SKM-1 treated with dmso at 0.1 percent for 144 hours (cell line): Measurements from ENCODE around the gene AKR1B15.
"Not testable (repeated sequence)": the region's sequence is repeated elsewhere in the genome, so short reads cannot be mapped to it uniquely, and the experiment has no call there.

Experiments
- DNase-seq: peaks from one replicate; lab custom pipeline; 2025; ENCODE audit not compliant: unreplicated experiment; lab: John Stamatoyannopoulos, UW

Gene AKR1B15

DNA sequence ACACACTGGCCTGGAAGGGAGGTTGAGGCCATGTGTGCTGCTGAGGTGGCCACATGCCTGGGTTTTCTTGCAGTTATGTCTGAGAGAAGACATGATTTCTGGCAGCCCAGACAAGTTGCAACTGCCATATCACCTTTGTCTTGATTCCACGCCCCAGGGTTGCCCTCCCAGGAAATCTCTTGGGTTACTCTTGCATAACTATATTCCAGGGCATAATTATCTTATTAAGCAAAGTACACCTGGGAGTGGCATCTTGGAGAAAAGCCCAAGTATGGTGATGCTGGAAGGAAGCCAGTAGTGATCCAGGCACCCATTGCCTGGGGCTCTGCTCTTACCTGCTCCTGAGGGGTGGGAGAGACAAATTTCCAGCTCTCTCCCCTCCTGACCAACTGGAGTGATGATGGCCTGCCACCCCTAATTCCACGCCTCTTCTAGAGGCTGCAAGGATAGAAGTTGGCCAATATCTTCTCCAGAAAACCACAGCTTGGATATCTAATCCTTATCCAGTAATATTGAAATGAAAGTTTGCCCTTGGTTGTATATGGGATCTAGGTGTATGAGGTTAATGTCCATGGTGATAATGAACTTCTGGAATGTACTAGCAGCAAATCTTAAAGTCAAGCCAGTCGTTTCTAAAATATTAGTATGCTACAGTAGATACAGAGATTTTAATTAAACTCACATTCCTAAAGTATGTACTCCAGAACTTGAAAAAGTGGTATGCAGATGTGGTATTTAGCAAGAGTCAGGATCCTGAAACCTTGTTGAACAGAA, 16.5 kb upstream of the AKR1B15 start:
- DNase-seq = no peak

DNA sequence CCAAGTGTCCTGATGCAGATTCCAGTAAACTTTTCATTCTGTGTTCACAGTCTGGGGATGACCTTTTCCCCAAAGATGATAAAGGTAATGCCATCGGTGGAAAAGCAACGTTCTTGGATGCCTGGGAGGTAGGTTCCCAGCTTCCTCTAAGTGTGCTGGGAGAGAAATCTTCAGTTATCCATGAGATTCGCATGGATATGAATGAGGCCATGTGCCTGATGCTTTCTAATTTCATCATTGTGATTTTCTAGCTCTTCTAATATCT, 16.0 kb upstream of the AKR1B15 start:
- no peak for DNase-seq

- DNase-seq = no peak
These were observed 15.6 kb upstream of the AKR1B15 start for GRCh38 chr7:134533288-134533771.

DNA sequence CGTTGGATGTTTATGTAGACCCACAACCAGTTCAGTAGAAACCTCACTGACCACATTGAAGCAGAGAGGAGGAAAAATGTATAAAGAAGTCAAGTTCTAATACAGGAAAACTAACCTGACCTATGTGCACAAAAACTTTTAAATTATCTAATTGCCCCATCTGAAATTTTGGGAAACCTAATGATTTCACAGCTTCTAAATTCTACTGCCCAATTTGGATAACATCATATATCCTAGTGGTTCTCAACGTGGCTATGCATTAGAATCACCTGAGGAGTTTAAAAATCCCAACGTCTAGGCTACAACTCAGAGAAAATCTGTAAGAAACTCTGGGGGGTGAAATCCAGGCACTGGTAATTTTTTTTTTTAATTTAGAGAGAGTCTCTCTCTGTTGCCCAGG, 14.3 kb upstream of the AKR1B15 start:
- DNase-seq = no peak

- no peak for DNase-seq
These were observed 13.5 kb upstream of the AKR1B15 start for GRCh38 chr7:134535272-134535918.

- DNase-seq = no peak
These were observed 13.0 kb upstream of the AKR1B15 start for GRCh38 chr7:134535919-134536299.

DNA sequence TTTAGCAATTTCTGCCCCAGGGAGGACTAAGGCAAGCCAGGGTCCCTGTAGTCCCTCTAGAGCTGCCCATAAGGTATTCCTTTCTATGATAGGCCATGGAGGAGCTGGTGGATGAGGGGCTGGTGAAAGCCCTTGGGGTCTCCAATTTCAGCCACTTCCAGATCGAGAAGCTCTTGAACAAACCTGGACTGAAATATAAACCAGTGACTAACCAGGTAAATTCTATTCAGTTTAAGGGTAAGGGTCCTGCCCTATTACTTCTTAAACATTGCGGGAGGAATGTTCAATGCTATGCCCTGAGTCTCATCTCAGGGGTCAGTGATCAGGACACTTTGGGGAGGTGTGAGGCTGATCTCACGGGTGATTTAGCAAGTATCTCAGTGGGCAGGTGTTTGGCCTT, 12.4 kb upstream of the AKR1B15 start:
- DNase-seq = not testable (repeated sequence)

DNA sequence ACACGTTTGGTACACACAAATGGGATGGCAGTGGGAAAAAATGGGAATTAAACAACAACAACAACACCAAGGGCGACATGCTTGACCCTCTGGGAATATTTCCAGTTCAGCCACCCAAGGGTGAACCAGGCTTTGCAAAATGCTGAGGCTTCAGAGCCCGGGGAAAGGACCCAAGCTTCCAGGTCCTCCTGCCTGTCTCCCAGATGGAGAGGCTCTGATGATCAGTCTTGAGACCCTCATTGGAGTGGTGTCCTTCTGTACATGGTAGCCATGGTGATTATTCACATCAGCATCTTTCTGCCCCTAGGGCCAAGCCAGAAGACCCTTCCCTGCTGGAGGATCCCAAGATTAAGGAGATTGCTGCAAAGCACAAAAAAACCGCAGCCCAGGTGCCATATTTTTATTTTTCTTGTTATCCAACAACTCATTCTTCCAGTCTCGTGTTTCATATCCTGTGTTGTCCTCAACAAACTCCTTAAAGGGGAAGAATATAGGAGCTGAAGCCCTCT, 11.6 kb upstream of the AKR1B15 start:
- DNase-seq = not testable (repeated sequence)

DNA sequence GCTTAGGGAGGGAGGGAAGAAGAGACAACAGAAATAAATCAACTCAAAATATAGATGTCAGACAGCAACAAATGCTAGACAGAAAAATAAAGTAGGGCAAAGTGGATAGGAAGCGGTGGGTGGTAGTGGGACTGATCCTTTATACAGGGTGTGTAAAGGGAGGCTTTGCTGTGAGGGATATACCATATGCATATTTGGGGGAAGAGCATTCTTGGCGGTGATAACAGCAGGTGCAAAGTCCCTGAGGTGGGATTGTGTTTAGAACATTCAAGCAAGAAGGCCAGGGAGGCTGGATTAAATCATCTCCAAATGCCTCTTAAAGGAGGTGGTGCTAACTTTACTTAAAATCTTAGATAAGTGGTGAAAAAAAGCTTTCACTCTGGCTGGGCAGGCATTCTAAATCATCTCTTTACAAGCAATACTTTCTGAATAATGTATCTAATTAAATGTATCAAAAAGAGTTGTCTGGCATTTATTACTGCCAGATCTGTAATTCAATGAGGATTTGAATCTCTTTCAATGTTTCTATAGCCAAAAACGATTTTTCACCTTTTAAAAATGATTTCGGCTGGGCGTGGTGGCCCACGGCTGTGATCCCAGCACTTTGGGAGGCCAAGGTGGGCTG, 9.4 kb upstream of the AKR1B15 start:
- no peak for DNase-seq

DNA sequence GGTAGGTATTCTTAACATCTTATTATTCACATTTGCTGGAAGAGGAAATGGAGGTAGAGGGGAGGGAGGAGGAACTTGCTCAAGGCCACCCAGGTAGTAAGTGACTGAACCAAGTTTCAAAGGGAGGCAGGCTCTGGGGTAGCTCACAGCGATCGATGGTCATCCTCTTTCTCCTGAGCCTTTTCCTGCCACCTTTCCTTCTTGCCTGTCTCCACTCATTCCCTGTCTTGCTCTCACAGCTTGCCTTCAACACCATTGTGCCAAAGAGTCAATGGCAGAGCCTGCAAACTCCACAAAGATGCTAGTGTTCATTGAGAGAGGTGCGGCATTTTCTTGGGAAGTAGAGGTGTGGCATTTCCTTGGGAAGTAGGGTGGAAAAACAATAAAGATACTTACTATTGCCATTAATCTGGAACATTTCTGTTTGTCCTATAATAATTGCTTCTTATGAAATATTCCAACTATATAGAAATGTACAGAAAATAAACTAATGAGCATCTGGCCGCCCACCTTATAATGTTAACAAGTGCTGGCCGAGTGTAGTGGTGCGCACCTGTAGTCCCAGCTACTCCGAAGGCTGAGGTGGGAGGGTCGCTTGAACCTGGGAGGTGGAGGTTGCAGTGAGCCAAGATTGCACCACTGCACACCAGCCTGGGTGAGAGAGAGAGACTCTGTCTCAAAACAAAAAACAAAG, 7.3 kb upstream of the AKR1B15 start:
- DNase-seq = not testable (repeated sequence)

DNA sequence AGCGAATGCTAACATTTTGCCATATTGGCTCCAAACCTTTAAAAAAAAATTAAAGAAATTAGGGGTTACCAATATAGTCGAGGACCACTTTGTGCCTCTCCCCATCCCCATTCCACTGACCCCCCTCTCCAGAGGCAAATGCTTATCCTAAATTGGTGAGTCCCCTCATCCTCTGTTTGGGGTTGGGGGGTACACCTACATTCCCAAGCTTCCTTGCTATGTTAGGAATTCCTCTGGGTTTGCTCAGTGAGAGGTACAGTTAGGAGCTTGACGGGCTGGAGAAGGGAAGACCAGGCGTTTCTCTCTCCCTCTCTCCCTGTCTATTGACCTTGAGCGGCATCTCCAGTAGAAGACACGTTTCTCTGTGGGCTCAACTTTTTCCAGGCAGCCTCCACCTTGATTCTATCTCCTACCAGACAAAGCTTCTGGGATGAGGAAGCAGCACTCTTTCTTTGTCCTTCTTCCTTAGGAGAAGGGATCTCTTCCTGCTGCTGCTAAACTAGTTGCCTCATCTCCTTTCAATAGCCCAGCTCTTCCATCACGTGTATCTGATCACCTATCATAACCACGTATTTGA, 6.6 kb upstream of the AKR1B15 start:
- no peak for DNase-seq

- DNase-seq = no peak
These were observed 3.5 kb upstream of the AKR1B15 start for GRCh38 chr7:134545380-134545779.

GRCh38 chr7:134545918-134546317, 3.0 kb upstream of the AKR1B15 start:
- no peak for DNase-seq

GRCh38 chr7:134546955-134547354, 2.0 kb upstream of the AKR1B15 start:
- no peak for DNase-seq

DNA sequence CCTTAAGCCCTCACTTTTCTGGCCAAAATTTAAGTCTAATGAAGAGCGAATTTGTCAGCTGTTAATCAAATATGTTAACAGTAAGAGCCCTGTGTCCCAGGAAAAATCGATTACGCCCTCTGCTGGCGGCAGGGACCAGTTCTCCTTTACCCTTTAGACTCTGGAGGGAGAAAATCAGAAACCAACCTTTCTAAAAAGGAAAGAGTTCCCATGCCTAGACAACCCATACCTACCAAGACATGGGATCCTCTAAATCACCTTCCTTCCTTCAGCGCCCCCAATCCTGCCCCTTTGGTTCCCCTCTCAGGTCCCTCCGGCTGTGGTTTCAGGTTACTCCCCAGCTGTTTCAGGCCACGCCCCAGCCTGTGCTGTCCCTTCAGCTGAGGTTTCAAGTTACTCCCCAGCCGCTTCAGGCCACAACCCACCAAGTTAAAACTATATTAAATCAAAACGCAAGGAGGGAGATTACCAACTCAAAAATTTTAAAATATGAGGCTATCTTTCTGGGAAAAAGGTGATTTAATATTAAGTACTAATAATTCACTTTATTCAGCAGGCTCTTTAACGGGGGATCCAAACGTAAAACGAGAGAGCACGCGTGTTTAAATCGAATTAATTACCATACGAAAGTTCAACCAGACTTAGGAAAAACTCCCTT, 1.4 kb upstream of the AKR1B15 start:
- DNase-seq = peak; percentile 39

- no peak for DNase-seq
These were observed 456 bp downstream of the AKR1B15 start for GRCh38 chr7:134549366-134549765.

DNA sequence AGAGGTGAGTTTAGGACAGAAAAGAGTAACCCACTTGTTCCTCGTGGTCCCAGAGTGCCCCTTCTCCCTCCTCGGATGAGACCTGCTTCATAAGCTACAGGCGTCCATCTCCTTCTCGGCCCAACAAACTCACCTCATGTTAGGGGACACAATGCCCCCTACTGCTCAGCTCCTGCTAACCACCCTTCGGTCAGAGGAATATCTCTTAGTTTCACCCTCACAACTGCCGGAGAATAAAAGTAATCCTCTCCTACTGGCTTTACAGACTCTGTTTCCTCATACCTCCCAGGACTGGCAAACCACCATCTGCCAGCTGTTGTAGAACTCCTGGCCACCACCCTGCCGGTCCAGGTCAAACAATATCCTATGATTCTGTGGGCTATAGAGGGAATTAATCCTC, 3.2 kb downstream of the AKR1B15 start:
- no peak for DNase-seq

- no peak for DNase-seq
These were observed 5.1 kb downstream of the AKR1B15 start for GRCh38 chr7:134553976-134554375.

- no peak for DNase-seq
These were observed 5.6 kb downstream of the AKR1B15 start for GRCh38 chr7:134554417-134554966.

DNA sequence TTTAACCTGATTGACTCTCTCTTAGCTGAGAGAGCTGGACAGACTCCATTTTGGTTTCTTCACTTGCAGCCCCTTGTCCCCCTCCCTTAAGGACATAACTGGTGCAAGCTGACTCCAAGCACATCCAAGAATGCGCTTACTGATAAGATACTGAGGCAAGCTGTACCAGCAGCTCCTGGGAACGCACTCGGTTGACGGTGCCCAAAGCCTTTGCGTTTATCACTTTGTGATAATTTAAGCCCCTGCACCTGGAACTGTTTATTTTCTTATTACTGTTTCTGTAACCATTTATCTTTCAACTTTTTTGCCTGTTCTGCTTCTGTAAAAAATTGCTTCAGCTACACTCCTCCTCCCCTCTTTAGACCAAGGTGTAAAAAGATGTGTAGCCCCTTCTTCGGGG, 8.5 kb downstream of the AKR1B15 start:
- no peak for DNase-seq
